H1 (cell line): ENCODE results near the gene MALT1. TPM values are rescaled to one million over a fixed set of nuclear protein-coding genes. Genes with fewer than 3 reads are reported as not detected.

ENCODE experiments used
- CTCF ChIP-seq, 3 experiments: IDR thresholded peaks; 1 replicate in 2 of 3; 2 replicates in 1 of 3; pipeline versions ENCODE4 v1.5.1 to v1.6.1; 2011; ENCODE audit warnings: low read length in 3 of 3, mild to moderate bottlenecking in 3 of 3, inconsistent platforms in 2 of 3, low read depth in 1 of 3, moderate library complexity in 1 of 3; ENCODE audit not compliant: insufficient read depth in 1 of 3; ENCODE audit errors: control extremely low read depth in 1 of 3
- POLR2AphosphoS5 ChIP-seq: IDR thresholded peaks from 2 replicates; pipeline ENCODE4 v1.6.1; 2011; ENCODE audit warnings: low read depth, low read length
- polyA plus RNA-seq, 7 experiments: library from polyadenylated mRNA; depleted of rRNA in 3 of 7; stranded (reverse) in 5 of 7; unstranded in 2 of 7; fragments of >200 nt in 5 of 7; fragments of 200-250 nt in 2 of 7; gene quantifications; 1 replicate in 5 of 7; 2 replicates in 1 of 7; 4 replicates in 1 of 7; pipeline versions ENCODE4 v1.2.1 to v1.2.3, GENCODE V29; 2011 to 2013; ENCODE audit warnings: missing spikeins in 2 of 7, mixed read lengths in 2 of 7
- total RNA-seq: library from RNA; stranded (reverse); fragmentation: NEBNext Ultra II Directional; extraction: Animal tissue kit (Norgen Biotek cat#: 25700); gene quantifications from 2 replicates; pipeline ENCODE4 v1.2.1, GENCODE V29; 2021

The MALT1 gene
- total and polyA plus RNA-seq, 2 of the 8 experiments (the other 6 are each of a cell fraction or from before 2014, with no cell fraction given), result 10.7 to 25.9 TPM

- TF ChIP-seq POLR2AphosphoS5 (no peak), CTCF (IDR thresholded peaks at IDR 0.05; ENCODE audit: control extremely low read depth in 1 of 3, insufficient read depth in 1 of 3, low read depth in 1 of 3, low read length in 3 of 3) (no peak)
- TF ChIP-seq, all 59 proteins: peak for 0
Measured at GRCh38 chr18:58780045-58780444, 108.8 kb downstream of the MALT1 start (continued).
